Spinal cord (tissue), 10 donors: Measurements from ENCODE around the gene NCL. TPM values are rescaled to one million over a fixed set of nuclear protein-coding genes. Genes with fewer than 3 reads are reported as not detected.
"Not testable (repeated sequence)": the region's sequence is repeated elsewhere in the genome, so short reads cannot be mapped to it uniquely, and the experiment has no call there.

Source experiments
- DNase-seq, 6 donors: peaks; one replicate each; pipeline versions ENCODE4 v3.0.0 to v3.0.0-alpha.2; 2013 to 2015; ENCODE audit warnings: low spot score in 6 of 6, low read depth in 4 of 6
- H3K27ac ChIP-seq: one replicate; pipeline ENCODE4 v1.5.1; 2013; ENCODE audit warnings: low read depth, low read length, control low read depth
- H3K27me3 ChIP-seq: one replicate; pipeline ENCODE4 v1.6.1; 2013; ENCODE audit warnings: low read length; ENCODE audit not compliant: control insufficient read depth, insufficient read depth
- H3K36me3 ChIP-seq: one replicate; pipeline ENCODE4 v1.6.1; 2013; ENCODE audit warnings: low read length; ENCODE audit not compliant: control insufficient read depth, insufficient read depth
- H3K4me1 ChIP-seq: one replicate; pipeline ENCODE4 v1.6.1; 2013; ENCODE audit warnings: low read length; ENCODE audit not compliant: control insufficient read depth, insufficient read depth
- H3K4me3 ChIP-seq: one replicate; pipeline ENCODE4 v1.5.1; 2013; ENCODE audit warnings: low read depth, low read length, control low read depth
- H3K9me3 ChIP-seq: one replicate; pipeline ENCODE4 v1.6.1; 2013; ENCODE audit warnings: low read length; ENCODE audit not compliant: control insufficient read depth, insufficient read depth
- WGBS: methylation state at CpG from one replicate; pipeline ENCODE4 v1.1.5; 2013; ENCODE audit warnings: missing lambda C conversion rate; ENCODE audit not compliant: insufficient coverage; 5-methylcytosine and 5-hydroxymethylcytosine counted together
- polyA plus RNA-seq, 2 donors: library from polyadenylated mRNA; unstranded; fragments of 120-200 nt; gene quantifications; one replicate each; pipeline ENCODE4 v1.2.1, GENCODE V29; 2013; ENCODE audit not compliant: insufficient read length in 2 of 2
- total RNA-seq, 2 donors: library from RNA; depleted of rRNA in 1 of 2; stranded (reverse); fragments of 120-200 nt in 1 of 2; fragments of >200 nt in 1 of 2; gene quantifications; one replicate each; pipeline versions ENCODE4 v1.2.3 to v1.2.4, GENCODE V29; 2013 to 2014
- donor health status: healthy.

The NCL gene
- total and polyA plus RNA-seq, 4 donors: 155 to 694 (median 376) TPM

GRCh38 chr2:231450548-231450989 lies 13.7 kb downstream of the NCL start:
- Histone ChIP-seq H3K36me3 (peaks cover 29% of the 10 kb centered on the region), H3K9me3 (no peaks in the 10 kb centered on the region), H3K27ac (no peak overlapping the region), H3K4me3 (no peak overlapping the region), H3K4me1 (peaks cover 8% of the 10 kb centered on the region), H3K27me3 (no peaks in the 10 kb centered on the region)
- no peak for DNase-seq
- 100% methylated on average over 1 of the region's 4 CpGs for WGBS

DNA sequence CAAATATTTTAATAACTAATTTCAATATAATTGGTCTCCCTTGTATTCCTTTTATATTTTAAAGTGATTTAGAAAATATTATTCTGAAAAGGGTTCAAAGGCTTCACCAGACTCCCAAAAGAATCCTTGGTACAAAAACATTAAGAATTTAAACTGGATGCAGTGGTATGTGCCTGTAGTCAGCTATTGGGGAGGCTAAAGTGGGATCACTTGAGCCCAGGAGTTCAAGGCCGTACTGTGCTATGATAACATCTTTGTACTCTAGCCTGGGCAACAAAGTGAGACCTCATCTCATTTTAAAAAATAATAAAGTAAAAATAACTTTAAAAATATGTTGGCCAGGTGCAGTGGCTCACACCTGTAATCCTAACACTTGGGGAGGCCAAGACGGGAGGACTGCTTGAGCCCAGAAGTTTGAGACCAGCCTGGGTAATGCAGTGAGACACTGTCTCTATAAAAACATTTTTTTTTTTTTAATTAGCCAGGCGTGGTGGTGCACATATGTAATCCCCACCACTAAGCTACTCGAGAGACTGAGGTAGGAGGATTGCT lies 14.7 kb downstream of the NCL start:
- H3K27me3 ChIP-seq: no peaks in the 10 kb centered on the region
- H3K4me3 ChIP-seq: no peak overlapping the region
- H3K27ac ChIP-seq: no peak overlapping the region
- no CpG with 5 or more reads among the region's 4 CpGs for WGBS
- H3K4me1 ChIP-seq: peaks cover 8% of the 10 kb centered on the region
- DNase-seq: no peak
- H3K36me3 ChIP-seq: peaks cover 22% of the 10 kb centered on the region
- no peaks in the 10 kb centered on the region for H3K9me3 ChIP-seq

DNA sequence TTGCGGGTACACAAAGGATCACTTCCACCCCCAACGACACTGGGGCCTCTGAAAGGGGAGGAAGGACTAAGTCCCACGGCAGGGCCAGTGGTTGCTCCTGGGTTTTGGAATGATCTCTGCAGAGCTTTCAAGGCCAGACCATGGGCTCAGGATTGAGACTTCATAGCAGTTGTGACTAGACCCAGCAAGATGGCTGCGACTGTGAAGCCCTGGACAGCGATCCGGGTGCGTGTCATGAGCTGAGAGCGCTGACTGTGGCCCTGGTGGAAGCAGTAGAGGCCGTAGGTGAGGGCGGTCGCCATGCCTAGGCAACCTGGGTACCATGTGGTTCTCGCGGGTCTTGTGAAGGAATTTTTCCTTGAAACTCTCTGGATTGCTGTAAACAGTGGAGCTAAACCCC lies 27.3 kb downstream of the NCL start:
- Histone ChIP-seq H3K9me3 (no peaks in the 10 kb centered on the region), H3K27ac (no peak overlapping the region), H3K27me3 (no peaks in the 10 kb centered on the region), H3K4me3 (no peak overlapping the region), H3K36me3 (no peaks in the 10 kb centered on the region), H3K4me1 (no peaks in the 10 kb centered on the region)
- DNase-seq: no peak
- WGBS: 94% methylated on average over 11 of the region's 13 CpGs

DNA sequence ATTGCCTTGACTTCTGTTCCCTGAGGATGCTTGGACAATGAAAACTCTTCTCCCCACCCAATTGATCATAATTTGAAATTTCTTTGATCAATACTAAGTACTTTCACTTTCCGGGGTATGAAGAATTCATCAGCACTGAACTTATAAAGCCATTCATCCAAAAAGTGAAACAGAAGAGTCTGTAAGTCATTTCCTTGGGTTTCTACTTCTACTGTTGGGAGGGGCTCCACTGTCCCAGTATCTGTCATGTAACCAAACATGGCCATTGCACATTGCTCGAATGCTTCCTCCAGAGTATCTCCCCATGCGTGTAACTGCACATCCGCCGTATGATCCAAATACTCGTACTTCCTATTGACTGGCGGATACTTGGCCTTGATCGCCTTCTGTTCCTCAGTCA lies 30.3 kb downstream of the NCL start:
- H3K27ac ChIP-seq: no peak overlapping the region
- no peaks in the 10 kb centered on the region for H3K9me3 ChIP-seq
- H3K36me3 ChIP-seq: no peaks in the 10 kb centered on the region
- WGBS: 96% methylated on average over 7 of the region's 8 CpGs
- no peaks in the 10 kb centered on the region for H3K4me1 ChIP-seq
- no peaks in the 10 kb centered on the region for H3K27me3 ChIP-seq
- no peak overlapping the region for H3K4me3 ChIP-seq
- DNase-seq: no peak

DNA sequence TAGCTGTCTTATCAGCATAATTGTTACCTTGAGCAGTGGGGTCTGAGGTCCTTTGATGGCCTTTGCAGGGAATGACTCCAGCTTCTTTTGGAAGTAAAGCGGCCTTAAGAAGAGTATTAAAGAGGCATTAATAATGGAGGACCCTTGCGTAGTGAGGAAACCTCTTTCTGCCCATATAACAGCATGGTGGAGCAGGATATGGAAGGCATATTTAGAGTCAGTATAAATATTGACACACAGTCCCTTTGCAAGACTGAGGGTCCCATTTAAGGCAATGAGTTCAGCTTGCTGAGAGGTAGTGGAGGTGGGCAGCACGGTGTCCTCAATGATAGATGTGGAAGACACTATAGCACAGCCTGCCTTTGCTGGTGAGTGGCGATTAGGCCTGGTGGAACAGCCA lies 32.7 kb downstream of the NCL start:
- no peaks in the 10 kb centered on the region for H3K36me3 ChIP-seq
- H3K9me3 ChIP-seq: no peaks in the 10 kb centered on the region
- no peak for DNase-seq
- no peak overlapping the region for H3K4me3 ChIP-seq
- H3K4me1 ChIP-seq: no peaks in the 10 kb centered on the region
- no peak overlapping the region for H3K27ac ChIP-seq
- no peaks in the 10 kb centered on the region for H3K27me3 ChIP-seq
- 96% methylated on average over 2 of the region's 4 CpGs for WGBS

DNA sequence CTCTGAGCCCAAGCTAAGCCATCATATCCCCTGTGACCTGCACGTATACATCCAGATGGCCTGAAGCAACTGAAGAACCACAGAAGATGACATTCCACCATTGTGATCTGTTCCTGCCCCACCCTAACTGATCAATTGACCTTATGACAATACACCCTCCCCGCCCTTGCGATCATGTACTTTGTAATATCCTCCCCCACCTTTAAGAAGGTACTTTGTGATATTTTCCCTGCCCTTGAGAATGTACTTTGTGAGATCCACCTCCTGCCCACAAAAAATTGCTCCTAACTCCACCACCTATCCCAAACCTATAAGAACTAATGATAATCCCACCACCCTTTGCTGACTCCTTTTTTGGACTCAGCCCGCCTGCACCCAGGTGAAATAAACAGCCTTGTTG lies 33.8 kb downstream of the NCL start:
- DNase-seq, H3K4me1 ChIP-seq, H3K4me3 ChIP-seq, H3K27me3 ChIP-seq, H3K27ac ChIP-seq, H3K36me3 ChIP-seq, H3K9me3 ChIP-seq: not testable (repeated sequence)
- no CpG with 5 or more reads among the region's 4 CpGs for WGBS

DNA sequence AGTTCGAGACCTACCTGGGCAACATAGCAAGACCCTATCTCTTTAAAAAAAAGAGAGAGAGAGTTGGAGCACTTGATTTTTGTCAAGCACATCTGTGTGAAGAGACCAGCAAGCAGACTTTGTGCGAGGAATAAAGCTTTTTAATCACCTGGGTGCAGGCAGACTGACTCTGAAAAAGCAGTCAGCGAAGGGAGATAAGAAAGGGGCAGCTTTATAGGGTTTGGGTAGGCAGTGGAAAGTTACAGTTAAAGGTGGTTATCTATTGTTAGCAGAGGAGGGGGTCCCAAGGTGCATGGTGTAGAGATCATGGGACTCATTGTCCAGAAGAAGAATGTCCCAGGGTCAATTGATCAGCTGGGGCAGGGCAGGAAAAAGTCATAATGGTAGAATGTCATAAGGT lies 34.4 kb downstream of the NCL start:
- Histone ChIP-seq H3K36me3 (no peaks in the 10 kb centered on the region), H3K27me3 (no peaks in the 10 kb centered on the region), H3K27ac (no peak overlapping the region), H3K4me1 (no peaks in the 10 kb centered on the region), H3K4me3 (no peak overlapping the region), H3K9me3 (no peaks in the 10 kb centered on the region)
- DNase-seq: no peak
- 91% methylated on average over 2 of the region's 3 CpGs for WGBS

- DNase-seq: no peak
- H3K27me3 ChIP-seq: no peaks in the 10 kb centered on the region
- no CpG with 5 or more reads among the region's 6 CpGs for WGBS
- H3K27ac ChIP-seq: no peak overlapping the region
- H3K4me3 ChIP-seq: no peak overlapping the region
- H3K36me3 ChIP-seq: no peaks in the 10 kb centered on the region
- no peaks in the 10 kb centered on the region for H3K9me3 ChIP-seq
- no peaks in the 10 kb centered on the region for H3K4me1 ChIP-seq
Measured at GRCh38 chr2:231429152-231429551, 35.1 kb downstream of the NCL start.

DNA sequence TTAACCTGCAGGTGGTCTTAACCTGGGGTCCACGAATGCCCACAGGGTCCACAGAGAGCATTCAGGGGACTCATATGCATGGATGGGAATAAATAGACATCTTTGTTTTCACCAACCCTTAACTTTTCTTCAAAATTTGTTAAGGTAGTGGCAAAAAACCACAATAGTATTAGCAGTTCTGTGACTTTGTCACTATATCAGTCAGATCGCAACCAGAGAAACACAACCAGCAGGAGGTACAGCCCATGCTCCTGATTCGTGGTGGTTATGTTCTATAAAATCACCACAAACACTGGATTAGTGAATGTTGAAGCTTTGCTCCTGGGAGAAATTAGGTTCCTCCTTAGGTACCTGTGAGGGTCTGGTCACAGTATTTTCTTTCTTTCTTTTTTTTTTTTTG lies 37.2 kb downstream of the NCL start:
- no peak overlapping the region for H3K4me3 ChIP-seq
- H3K4me1 ChIP-seq: no peaks in the 10 kb centered on the region
- no peaks in the 10 kb centered on the region for H3K36me3 ChIP-seq
- H3K27ac ChIP-seq: no peak overlapping the region
- no peaks in the 10 kb centered on the region for H3K9me3 ChIP-seq
- H3K27me3 ChIP-seq: no peaks in the 10 kb centered on the region
- DNase-seq: no peak
- no CpG with 5 or more reads among the region's 3 CpGs for WGBS

- no peaks in the 10 kb centered on the region for H3K9me3 ChIP-seq
- WGBS: 77% methylated on average over 20 of the region's 21 CpGs
- no peak for DNase-seq
- no peaks in the 10 kb centered on the region for H3K4me1 ChIP-seq
- no peaks in the 10 kb centered on the region for H3K27me3 ChIP-seq
- H3K36me3 ChIP-seq: no peaks in the 10 kb centered on the region
- no peak overlapping the region for H3K4me3 ChIP-seq
- H3K27ac ChIP-seq: no peak overlapping the region
Measured at GRCh38 chr2:231425811-231426703, 38.2 kb downstream of the NCL start.
